AG09309 (cell line): ENCODE data around the gene TNFRSF6B.

Source experiments
- DNase-seq: peaks from one replicate; pipeline ENCODE4 v3.0.0-alpha.2; 2010; ENCODE audit warnings: low read depth
- H3K4me3 ChIP-seq: 2 replicates; pipeline ENCODE4 v1.5.1; 2011; ENCODE audit warnings: mild to moderate bottlenecking, low read depth, low read length, moderate library complexity; ENCODE audit not compliant: control insufficient read depth
- TF ChIP-seq, protein P1 (sequence below): IDR thresholded peaks from 2 replicates; pipeline ENCODE4 v1.5.1; 2011; ENCODE audit warnings: mild to moderate bottlenecking, low read depth, low read length, inconsistent platforms; ENCODE audit not compliant: insufficient read depth, control insufficient read depth; ENCODE audit errors: missing control alignments

TNFRSF6B gene

DNA sequence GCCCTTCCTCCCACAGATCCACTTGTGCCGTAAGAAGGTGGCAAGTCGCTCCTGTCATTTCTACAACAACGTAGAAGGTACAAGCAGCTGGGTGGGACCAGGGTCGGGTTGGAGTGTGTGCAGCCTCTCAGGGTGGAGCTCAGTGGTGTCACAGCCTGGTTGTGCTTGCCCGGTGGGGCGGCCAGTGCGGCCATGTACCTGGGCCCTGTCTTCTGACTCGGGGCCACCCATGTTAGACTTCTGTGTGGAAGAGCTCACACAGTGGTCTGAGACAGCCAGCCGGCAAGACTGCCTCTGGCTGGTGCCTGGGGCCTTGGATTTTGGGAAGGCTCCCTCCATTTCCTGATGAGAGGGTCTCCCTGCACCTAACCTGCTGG is 33.7 kb upstream of the TNFRSF6B start:
- no peak overlapping the region for H3K4me3 ChIP-seq
- DNase-seq: no peak
- TF ChIP-seq, protein P1, sequence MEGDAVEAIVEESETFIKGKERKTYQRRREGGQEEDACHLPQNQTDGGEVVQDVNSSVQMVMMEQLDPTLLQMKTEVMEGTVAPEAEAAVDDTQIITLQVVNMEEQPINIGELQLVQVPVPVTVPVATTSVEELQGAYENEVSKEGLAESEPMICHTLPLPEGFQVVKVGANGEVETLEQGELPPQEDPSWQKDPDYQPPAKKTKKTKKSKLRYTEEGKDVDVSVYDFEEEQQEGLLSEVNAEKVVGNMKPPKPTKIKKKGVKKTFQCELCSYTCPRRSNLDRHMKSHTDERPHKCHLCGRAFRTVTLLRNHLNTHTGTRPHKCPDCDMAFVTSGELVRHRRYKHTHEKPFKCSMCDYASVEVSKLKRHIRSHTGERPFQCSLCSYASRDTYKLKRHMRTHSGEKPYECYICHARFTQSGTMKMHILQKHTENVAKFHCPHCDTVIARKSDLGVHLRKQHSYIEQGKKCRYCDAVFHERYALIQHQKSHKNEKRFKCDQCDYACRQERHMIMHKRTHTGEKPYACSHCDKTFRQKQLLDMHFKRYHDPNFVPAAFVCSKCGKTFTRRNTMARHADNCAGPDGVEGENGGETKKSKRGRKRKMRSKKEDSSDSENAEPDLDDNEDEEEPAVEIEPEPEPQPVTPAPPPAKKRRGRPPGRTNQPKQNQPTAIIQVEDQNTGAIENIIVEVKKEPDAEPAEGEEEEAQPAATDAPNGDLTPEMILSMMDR: no peak

GRCh38 chr20:63663332-63664066 is 33.0 kb upstream of the TNFRSF6B start:
- no peak overlapping the region for H3K4me3 ChIP-seq
- TF ChIP-seq, protein P1: no peak
- DNase-seq: no peak

DNA sequence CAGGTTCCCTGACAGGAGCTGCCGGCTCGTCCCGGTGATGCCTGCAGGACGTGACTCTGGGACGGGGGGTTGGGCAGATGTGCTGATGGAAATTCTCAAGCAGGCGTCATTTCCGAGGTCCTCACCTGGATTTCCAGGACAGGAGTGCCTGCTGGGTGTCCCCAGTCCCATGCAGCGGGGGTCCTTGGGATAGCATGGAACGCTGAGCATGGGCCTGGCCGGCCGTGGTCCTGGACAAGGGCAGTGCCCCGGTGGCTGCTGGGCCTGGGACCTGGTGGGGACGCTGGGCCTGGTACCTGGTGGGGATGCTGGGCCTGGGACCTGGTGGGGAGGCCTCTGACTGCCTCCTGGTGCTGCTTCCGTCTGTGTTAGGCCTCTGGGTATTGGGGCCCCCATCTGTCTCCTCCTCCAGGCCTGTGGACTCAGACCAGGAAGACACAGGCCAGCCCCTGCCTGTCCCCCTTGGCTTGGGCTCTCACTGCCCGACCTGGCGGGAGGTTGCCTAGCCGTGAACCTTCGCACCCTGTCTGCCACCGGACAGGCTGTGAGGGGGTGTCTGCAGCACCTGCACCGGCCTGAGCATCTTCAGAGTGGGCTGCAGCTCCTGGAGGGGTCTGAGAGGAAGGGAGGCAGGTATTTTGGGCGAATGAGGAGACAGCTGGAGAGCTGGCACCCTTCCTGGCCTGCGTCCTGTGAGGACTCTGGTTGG is 32.2 kb upstream of the TNFRSF6B start:
- no peak for DNase-seq
- TF ChIP-seq, protein P1: no peak
- H3K4me3 ChIP-seq: no peak overlapping the region

GRCh38 chr20:63664861-63665594 is 31.4 kb upstream of the TNFRSF6B start:
- TF ChIP-seq, protein P1: no peak
- DNase-seq: no peak
- H3K4me3 ChIP-seq: no peak overlapping the region

DNA sequence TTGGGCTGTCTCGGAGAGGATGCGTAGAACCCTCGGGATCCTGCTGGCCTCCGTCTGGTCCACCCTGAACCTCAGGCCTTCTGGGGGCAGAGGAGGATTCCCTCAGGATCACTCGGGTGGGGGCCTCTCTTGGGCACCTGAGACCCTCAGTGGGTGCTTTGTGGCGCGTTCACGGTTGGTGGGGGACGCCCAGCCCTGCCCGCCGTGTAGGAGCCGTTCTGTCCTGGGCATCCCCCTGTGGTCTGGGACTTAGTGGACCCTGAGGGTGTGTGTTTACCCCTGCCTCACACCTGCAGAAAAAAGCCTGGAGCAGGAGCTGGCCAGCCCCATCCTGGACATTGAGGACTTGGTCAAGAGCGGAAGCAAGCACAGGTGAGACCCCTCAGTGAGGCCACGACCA is 30.7 kb upstream of the TNFRSF6B start:
- H3K4me3 ChIP-seq: no peak overlapping the region
- DNase-seq: no peak
- TF ChIP-seq, protein P1: no peak

GRCh38 chr20:63667858-63668257 is 28.6 kb upstream of the TNFRSF6B start:
- DNase-seq: no peak
- no peak overlapping the region for H3K4me3 ChIP-seq
- TF ChIP-seq, protein P1: no peak
